GM13977 (cell line): ENCODE results near the gene FOXM1.
"Not testable (repeated sequence)": the region's sequence is repeated elsewhere in the genome, so short reads cannot be mapped to it uniquely, and the experiment has no call there.

Experiments used
- DNase-seq: peaks from one replicate; pipeline ENCODE4 v3.0.0; 2012; ENCODE audit warnings: low spot score
- CTCF ChIP-seq: IDR thresholded peaks from 2 replicates; pipeline ENCODE4 v1.5.1; 2012; ENCODE audit warnings: mild to moderate bottlenecking, control low read depth; ENCODE audit not compliant: insufficient read depth; ENCODE audit errors: extremely low read depth, missing control alignments
- in situ Hi-C: fragments of 300-500 bp; cut with MboI; formaldehyde crosslinking; loops from one replicate; pipeline ENCODE4 v1.12.0; 2022; ENCODE audit warnings: low sequenced_read_pairs, low pct_unique_long_range_greater_than_20kb, mixed read lengths, inconsistent platforms; ENCODE audit not compliant: unreplicated experiment

Gene FOXM1

DNA sequence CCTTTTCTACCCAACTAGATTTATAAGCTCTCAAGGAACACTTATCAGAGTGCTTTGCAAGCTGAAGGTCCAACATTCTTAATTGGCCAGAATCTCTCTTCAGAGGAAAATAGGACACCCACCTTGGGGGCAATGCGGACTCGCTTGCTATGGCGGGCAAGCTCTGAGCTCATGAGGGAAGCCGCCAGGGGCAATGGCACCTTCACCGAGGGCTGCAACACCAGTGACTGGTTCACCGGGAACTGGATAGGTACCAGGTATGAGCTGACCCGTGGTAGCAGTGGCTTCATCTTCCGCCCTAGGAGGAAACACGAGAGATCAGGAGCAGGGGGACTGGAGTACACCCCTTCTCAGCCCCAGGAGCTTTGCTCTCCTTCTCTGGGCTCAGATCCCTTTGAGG, 12.8 kb downstream of the FOXM1 start:
- no peak for DNase-seq
- TF ChIP-seq CTCF: no peak
- in situ Hi-C loops: no loop called here

GRCh38 chr12:2863402-2863801, 13.6 kb downstream of the FOXM1 start:
- in situ Hi-C loops, DNase-seq: not testable (repeated sequence)

- in situ Hi-C loops: no loop called here
- no peak for DNase-seq
- no peak for TF ChIP-seq CTCF
Measured at GRCh38 chr12:2862876-2863275, 14.1 kb downstream of the FOXM1 start.

DNA sequence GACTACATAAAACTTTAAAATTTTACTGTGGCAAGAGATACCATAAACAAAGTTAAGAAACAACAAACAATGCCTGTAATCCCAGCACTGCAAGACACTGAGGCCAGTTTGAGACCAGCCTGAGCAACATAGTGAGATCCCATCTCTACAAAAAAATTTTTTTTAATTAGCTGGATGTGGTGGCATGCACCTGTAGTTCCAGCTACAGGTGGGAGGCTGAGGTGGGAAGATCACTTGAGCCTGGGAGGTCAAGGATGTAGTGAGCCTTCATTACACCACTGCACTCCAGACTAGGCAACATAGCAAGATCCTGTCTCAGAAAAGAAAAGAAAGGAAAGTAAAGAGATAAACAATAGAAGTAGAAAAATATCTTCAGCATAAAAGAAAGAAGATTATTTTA, 16.8 kb downstream of the FOXM1 start:
- in situ Hi-C loops: no loop called here
- TF ChIP-seq CTCF: no peak

DNA sequence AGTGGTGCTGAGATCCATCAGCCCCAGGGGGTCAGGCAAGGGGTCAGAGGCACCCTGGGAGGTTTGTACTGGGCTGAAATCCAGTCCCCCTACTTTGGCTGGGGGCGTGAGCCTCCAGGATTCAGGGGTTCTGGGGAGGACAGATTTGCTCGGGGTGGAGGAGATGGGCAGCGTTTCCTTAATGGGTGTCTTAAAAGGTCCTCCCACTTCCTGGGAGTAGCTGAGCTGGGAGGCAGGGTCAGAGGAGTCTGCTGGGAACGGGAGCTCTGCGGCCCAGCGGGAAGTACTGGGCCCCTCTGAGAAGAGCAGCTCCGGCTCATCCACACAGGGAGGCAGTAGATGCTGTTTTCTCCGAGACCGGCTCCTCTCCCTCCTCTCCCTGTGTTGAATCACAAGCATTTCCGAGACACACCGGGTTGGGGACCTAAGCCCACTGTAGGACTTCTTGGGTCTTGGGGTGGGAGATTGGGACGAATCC, 18.0 kb downstream of the FOXM1 start:
- in situ Hi-C loops: no loop called here
- DNase-seq: no peak
- no peak for TF ChIP-seq CTCF

More for the DNA sequence above, 16.8 kb downstream of the FOXM1 start:
- DNase-seq: no peak

- DNase-seq: no peak
- in situ Hi-C loops: no loop called here
- no peak for TF ChIP-seq CTCF
Measured at GRCh38 chr12:2858334-2858733, 18.6 kb downstream of the FOXM1 start.

DNA sequence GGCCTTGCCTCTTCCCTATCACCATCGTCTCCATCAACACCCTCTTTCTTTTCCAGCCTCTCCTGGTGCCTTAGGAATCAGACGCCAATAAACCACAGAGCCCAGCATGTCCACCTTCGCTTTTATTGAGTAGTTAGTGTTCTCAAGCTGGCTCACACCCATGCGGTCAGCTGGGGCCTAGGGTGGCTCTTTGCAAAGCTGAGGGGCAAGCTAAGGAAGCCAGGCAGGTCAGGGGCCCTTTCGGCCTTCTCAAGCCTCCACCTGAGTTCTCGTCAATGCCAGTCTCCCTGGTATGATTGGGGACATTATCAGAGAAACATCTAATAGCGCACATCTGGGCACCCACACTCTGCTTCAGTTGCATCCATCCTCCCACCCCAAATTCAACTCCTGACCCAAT, 19.4 kb downstream of the FOXM1 start:
- TF ChIP-seq CTCF: no peak
- in situ Hi-C loops: no loop called here
- no peak for DNase-seq
